ENCODE results near the gene ARID2.

DNA sequence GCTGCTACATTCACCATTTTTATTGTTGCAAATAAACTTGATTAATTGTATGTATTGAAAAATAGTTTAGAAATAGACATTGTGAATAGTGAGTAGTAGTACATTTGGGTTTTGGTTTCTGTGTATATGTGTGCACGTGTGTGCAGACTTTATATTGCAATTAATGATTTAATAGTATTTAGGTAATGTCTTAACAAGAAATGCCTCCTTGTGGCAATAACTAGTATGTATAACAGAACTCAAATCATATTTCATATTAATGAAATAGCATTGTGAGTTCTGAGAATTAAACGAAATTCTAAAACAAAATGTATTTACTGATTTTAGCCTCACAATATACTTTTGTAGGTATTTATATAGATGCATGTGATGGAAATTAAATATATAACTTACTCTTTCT is 160.8 kb downstream of the ARID2 start:
- no peak for TF ChIP-seq EZH2 (IDR thresholded peaks at IDR 0.05; ENCODE audit: insufficient read depth, poor library complexity, severe bottlenecking)
- TF ChIP-seq EZH2phosphoT487 (IDR thresholded peaks at IDR 0.05; ENCODE audit: insufficient read depth, low read depth), result no peak

All from GM23248 (cell line).